Activated T-helper 2 cell treated with anti-CD3 and anti-CD28 coated beads, Interferon-gamma antibody, Interleukin-2, Interleukin-4, amounts not matched to agents 10 μg/mL and 5 μg/mL and 100 μg/mL, durations not matched to agents 14 hours and 24 hours and 36 hours (primary cell): Measurements from ENCODE around the gene RAPGEFL1. TPM values are rescaled to one million over a fixed set of nuclear protein-coding genes. Genes with fewer than 3 reads are reported as not detected.
"Not testable (repeated sequence)": the region's sequence is repeated elsewhere in the genome, so short reads cannot be mapped to it uniquely, and the experiment has no call there.

Experiments used
- DNase-seq: peaks from one replicate; pipeline ENCODE4 v3.0.0; 2021; ENCODE audit warnings: low spot score
- H3K27ac Mint-ChIP-seq: one replicate; pipeline ENCODE4 v1.8.0; 2021; ENCODE audit warnings: mixed read lengths
- H3K27me3 Mint-ChIP-seq: one replicate; pipeline ENCODE4 v1.8.0; 2021; ENCODE audit warnings: low read depth, mixed read lengths
- H3K36me3 Mint-ChIP-seq: one replicate; pipeline ENCODE4 v1.8.0; 2021; ENCODE audit warnings: low read depth, mixed read lengths
- H3K4me1 Mint-ChIP-seq: one replicate; pipeline ENCODE4 v1.8.0; 2021; ENCODE audit warnings: low read depth, mixed read lengths
- H3K4me3 Mint-ChIP-seq: one replicate; pipeline ENCODE4 v1.8.0; 2021; ENCODE audit warnings: low read depth, mild to moderate bottlenecking, moderate library complexity, mixed read lengths
- H3K9me3 Mint-ChIP-seq: one replicate; pipeline ENCODE4 v1.8.0; 2021; ENCODE audit warnings: mixed read lengths
- intact Hi-C: fragments of 100-400 bp; cut with micrococcal nuclease; formaldehyde crosslinking; loops from one replicate; pipeline ENCODE4 v1.15.1; 2023
- total RNA-seq: library from RNA; stranded (reverse); gene quantifications from 2 replicates; pipeline ENCODE4 v1.2.3, GENCODE V29; 2022

RAPGEFL1 gene
- total RNA-seq, 1 donor from 2014 or later = 12.3 TPM

DNA sequence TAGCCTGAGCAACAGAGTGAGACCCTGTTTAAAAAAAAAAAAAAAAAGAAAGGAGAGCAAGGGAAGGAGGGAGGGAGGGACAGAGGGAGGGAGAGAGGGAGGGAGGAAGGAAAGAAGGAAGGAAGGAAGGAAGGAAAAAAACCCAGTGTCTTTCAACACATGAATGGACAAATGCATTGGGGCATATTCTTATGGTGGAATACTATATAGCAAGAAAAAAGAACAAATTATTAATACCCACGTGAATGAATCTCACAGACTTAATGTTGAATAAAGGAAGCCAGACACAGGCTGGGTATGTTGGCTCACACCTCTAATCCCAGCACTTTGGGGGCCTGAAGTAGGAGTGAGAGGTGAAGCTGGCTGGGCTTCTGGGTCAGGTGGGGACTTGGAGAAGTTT lies 20.3 kb downstream of the RAPGEFL1 start:
- peaks cover 8% of the 10 kb centered on the region for H3K4me1 Mint-ChIP-seq
- H3K9me3 Mint-ChIP-seq = no peaks in the 10 kb centered on the region
- no peaks in the 10 kb centered on the region for H3K36me3 Mint-ChIP-seq
- no peak overlapping the region for H3K4me3 Mint-ChIP-seq
- H3K27me3 Mint-ChIP-seq = peaks cover 3% of the 10 kb centered on the region
- intact Hi-C loops = no loop called here
- H3K27ac Mint-ChIP-seq = no peak overlapping the region
- no peak for DNase-seq

DNA sequence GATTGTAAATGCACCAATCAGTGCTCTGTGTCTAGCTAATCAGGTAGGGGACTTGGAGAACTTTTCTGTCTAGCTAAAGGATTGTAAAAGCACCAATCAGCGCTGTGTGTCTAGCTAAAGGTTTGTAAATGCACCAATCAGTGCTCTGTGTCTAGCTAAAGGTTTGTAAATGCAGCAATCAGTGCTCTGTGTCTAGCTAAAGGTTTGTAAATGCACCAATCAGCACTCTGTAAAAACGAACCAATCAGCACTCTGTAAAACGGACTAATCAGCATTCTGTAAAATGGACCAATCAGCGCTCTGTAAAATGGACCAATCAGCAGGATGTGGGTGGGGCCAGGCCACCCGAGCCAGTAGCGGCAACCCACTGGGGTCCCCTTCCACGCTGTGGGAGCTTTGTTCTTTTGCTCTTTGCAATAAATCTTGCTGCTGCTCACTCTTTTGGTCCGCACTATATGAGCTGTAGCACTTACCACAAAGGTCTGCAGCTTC lies 20.7 kb downstream of the RAPGEFL1 start:
- intact Hi-C loops, H3K27me3 Mint-ChIP-seq, H3K36me3 Mint-ChIP-seq, H3K27ac Mint-ChIP-seq, H3K9me3 Mint-ChIP-seq, H3K4me1 Mint-ChIP-seq, DNase-seq: not testable (repeated sequence)
- peak overlapping the region; percentile 51 for H3K4me3 Mint-ChIP-seq

DNA sequence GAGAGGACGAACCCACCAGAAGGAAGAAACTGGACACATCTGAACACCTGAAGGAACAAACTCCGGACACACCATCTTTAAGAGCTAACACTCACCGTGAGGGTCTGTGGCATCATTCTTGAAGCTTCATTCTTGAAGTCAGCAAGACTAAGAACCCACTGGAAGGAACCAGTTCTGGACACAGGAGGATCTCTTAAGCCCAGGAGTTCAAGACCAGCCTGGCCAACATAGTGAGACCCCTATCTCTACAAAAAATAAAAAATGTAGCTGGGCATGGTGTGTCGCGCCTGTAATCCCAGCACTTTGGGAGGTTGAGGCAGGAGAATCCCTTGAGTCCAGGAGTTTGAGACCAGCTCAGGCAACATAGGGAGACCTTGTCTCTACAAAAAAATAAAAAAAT lies 21.3 kb downstream of the RAPGEFL1 start:
- Mint-ChIP-seq H3K9me3 (no peaks in the 10 kb centered on the region), H3K4me1 (peaks cover 8% of the 10 kb centered on the region), H3K4me3 (peak overlapping the region; percentile 51), H3K36me3 (no peaks in the 10 kb centered on the region), H3K27me3 (peaks cover 7% of the 10 kb centered on the region), H3K27ac (no peak overlapping the region)
- no peak for DNase-seq
- intact Hi-C loops = no loop called here

DNA sequence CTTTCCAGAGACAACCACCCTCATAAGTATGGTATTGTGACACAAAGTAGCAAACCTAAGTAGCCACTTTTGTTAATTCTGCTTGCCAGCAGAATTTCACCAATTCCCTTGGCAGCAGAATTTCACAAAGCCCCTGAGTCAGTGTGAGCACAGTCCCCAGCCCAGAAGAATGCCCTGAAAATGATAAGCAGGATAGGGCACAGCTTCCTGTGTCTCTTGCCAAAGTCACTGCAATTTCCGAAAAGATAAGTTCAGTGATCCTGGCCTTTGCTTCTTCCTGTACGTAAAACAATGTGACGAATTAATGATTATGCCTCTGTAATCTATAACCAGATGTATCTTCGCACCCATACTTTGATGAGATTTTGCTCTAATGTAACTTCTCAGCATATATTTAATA lies 25.9 kb downstream of the RAPGEFL1 start:
- peaks cover 10% of the 10 kb centered on the region for H3K27me3 Mint-ChIP-seq
- H3K4me1 Mint-ChIP-seq = peaks cover 3% of the 10 kb centered on the region
- H3K36me3 Mint-ChIP-seq = no peaks in the 10 kb centered on the region
- no peak overlapping the region for H3K27ac Mint-ChIP-seq
- no peaks in the 10 kb centered on the region for H3K9me3 Mint-ChIP-seq
- H3K4me3 Mint-ChIP-seq = no peak overlapping the region
- no peak for DNase-seq
- intact Hi-C loops = loop anchor here (5.0 kb wide), 1 partner anchor 154 kb away; no protein-coding TSS in a partner anchor

DNA sequence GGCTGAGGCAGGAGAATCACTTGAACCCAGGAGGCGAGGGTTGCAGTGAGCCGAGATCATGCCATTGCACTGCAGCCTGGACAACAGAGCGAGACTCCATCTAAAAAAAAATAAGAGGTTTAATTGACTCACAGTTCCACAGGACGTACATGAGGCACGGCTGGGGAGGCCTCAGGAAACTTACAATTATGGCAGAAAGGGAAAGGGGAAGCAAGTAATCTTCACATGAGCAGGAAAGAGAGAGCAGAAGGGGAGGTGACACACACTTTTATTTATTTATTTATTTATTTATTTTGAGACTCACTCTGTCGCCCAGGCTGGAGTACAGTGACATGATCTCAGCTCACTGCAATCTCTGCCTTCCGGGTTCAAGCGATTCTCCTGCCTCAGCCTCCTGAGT lies 28.9 kb downstream of the RAPGEFL1 start:
- H3K4me1 Mint-ChIP-seq, H3K27me3 Mint-ChIP-seq, H3K9me3 Mint-ChIP-seq, H3K4me3 Mint-ChIP-seq, intact Hi-C loops, H3K36me3 Mint-ChIP-seq, DNase-seq, H3K27ac Mint-ChIP-seq: not testable (repeated sequence)

DNA sequence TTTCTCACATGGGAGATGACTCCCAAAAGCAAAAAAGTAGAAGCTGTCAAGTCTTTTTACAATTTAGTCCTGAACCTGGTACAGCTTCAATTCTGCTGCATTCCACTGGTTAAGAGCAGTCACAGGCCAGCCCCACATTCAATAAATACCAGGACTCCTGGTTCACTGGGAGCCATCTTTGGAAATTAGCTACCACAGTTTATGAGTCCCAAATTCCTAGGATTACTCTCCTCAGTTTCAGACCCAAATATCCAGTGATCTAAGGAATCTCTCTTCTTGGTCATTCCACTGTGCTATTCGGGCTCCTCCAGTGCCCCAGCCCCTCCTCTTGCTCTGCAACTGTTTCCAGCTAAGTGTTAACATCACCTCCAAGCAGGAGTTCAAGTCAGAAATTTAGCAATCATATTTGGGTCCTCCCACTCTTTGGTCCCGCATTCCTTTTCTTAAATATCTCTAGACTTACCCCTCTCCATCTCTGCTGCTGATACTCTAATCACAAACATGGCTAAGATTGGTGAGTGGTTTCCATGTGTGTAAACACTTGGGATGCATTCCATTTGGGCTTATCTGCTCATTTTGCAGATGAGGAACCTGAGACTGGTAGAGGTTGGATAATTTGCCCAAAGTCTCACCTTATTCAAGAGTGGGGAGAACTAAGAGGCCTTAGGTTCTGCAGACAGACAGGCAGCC lies 32.3 kb downstream of the RAPGEFL1 start:
- Mint-ChIP-seq H3K36me3 (no peaks in the 10 kb centered on the region), H3K9me3 (no peaks in the 10 kb centered on the region), H3K4me1 (no peaks in the 10 kb centered on the region), H3K27ac (no peak overlapping the region), H3K27me3 (no peaks in the 10 kb centered on the region), H3K4me3 (no peak overlapping the region)
- intact Hi-C loops = no loop called here
- DNase-seq = no peak

DNA sequence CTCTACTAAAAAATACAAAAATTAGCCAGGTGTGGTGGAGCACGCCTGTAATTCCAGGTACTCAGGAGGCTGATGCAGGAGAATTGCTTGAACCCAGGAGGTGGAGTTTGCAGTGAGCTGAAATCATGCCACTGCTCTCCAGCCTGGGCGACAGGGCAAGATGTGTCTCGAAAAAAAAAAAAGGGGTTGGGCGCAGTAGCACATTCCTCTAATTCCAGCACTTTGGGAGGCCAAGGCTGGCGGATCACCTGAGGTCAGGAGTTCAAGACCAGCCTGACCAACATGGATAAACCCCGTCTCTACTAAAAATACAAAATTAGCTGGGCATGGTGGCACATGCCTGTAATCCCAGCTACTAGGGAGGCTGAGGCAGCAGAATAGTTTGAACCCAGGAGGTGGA lies 36.6 kb downstream of the RAPGEFL1 start:
- H3K27me3 Mint-ChIP-seq, H3K4me1 Mint-ChIP-seq, H3K9me3 Mint-ChIP-seq, H3K36me3 Mint-ChIP-seq, H3K27ac Mint-ChIP-seq, intact Hi-C loops, DNase-seq, H3K4me3 Mint-ChIP-seq: not testable (repeated sequence)

DNA sequence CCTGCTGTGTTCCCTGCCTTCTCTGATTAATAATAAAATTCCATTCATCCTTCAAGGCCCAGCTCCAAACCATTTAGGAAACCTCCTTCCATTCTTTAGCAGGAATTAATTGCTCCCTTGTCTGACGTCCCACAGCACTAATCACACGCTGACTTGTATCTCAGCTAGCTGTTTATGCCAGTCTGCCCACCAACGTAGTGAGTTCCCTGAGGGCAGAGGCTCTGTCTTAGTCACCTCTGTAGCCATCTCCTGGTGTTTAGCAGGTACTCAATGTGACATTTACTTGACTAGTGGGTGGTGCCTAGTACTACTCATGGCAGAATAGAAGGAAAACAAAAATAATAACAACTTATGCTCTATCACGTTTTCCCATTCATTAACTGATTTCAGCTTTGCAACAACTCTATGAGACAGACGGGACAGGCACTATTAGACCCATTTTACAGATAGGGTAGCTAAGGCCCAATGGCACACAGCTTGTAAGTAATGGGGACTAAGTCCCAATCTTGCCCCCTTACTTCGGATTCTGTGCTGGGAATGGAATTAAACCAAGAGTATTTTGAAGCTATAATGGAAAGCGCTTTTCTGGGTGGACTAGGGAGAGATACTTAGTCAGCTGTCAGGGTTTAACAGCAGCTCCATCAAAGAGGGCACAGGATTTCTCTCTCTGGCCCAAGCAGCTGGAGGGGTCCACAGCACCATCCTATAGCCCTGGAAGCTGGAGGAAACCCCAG lies 40.9 kb downstream of the RAPGEFL1 start:
- no peak for DNase-seq
- no peaks in the 10 kb centered on the region for H3K9me3 Mint-ChIP-seq
- peaks cover 20% of the 10 kb centered on the region for H3K4me1 Mint-ChIP-seq
- H3K27ac Mint-ChIP-seq = peak overlapping the region; percentile 100
- peaks cover 10% of the 10 kb centered on the region for H3K36me3 Mint-ChIP-seq
- H3K27me3 Mint-ChIP-seq = no peaks in the 10 kb centered on the region
- intact Hi-C loops = loop anchor here (1.0 kb wide), 1 partner anchor 27 kb away; no protein-coding TSS in a partner anchor
- H3K4me3 Mint-ChIP-seq = peak overlapping the region; percentile 94

DNA sequence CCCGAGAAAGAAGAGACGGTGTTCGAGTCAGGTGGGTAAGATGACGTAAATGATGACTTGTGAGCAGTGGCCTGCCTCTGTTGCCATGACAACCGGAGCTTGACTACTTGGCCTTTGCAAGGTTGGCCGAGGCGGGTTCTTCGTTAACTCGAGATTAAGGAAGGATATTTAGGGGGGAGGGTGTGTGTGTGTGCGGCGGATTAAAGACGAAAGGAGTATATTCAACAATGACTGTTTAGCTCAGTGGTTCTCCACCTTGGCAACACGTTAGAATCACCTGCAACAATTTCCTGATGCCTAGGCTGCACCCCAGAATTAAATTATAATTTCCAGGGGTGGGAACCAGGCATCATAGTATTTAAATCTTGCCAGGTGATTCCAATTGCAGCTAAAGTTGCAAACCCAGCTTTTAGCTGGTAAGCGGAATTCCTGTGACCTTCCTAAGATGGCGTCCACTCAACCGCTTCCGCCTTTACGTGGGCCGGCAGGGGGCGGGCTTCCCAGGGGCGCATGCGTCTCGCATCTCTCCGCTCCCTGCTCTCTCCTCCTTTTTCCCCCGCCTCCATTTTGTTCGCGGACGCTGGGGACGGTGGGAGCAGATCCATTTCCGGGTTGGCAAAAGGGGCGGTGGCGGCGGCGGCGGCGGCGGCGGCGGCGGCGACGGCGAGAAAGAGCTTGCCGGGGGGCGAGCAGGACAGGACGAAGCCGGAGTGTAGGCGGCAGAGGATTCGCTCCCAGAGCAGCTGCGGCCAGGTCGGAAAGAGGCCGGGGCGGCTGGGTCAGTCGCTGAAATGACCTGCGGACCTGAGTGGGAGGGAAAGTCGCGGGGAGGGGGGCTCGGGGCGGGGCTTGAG lies 41.7 kb downstream of the RAPGEFL1 start, which contains the start of gene WIPF2:
TSS of gene WIPF2 (plus strand) at position 565 of the 854 bp plus-strand sequence. CDS start 37,156 bp downstream, outside the sequence.
- Mint-ChIP-seq H3K36me3 (peaks cover 13% of the 10 kb centered on the region), H3K4me1 (peaks cover 22% of the 10 kb centered on the region), H3K4me3 (peak within 1 kb of the TSS; percentile 94), H3K9me3 (no peaks in the 10 kb centered on the region), H3K27me3 (no peaks in the 10 kb centered on the region), H3K27ac (peak within 1 kb of the TSS; percentile 100)
- peak; percentile 96 for DNase-seq
- intact Hi-C loops = loop anchor here (1.0 kb wide), 3 partner anchors 28 to 68 kb away; partner anchors contain the start of genes CDC6 and RAPGEFL1

DNA sequence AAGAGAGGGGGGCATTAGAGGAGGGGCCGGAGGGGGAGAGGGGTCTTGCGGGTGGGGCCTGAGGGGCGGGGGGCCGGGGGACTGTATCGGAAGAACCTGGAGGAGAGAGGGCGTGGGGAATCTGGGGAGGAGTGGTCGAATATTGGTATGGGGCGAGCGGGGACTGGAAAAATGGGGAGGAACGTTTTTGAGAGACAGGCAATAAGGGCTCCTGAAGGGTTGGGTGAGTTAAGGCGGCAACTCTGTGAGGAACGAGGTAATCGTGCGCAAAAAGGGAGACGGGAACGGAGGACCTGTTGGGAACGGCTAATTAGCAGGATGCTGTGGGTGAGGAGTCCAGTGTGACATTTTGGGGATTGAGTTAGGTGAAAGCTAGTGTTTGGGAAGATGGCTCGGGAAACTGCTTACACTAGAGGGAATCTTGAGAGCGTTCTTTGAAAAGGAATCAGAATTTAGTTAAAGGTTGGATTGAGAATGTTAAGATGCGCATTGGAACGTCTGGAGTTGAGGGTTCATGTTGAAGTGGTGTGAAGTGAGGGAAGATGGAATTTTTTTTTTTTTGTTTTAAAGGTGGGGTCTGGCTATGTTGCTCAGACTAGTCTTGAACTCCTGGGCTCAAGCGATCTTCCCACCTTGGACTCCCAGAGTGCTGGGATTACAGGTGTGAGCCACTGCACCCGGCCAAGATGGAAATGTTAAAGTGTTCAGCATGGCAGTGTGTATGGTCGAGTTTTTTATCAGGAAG lies 42.5 kb downstream of the RAPGEFL1 start:
- peaks cover 17% of the 10 kb centered on the region for H3K36me3 Mint-ChIP-seq
- peak overlapping the region; percentile 87 for H3K27ac Mint-ChIP-seq
- no peaks in the 10 kb centered on the region for H3K27me3 Mint-ChIP-seq
- peak; percentile 21 for DNase-seq
- peaks cover 26% of the 10 kb centered on the region for H3K4me1 Mint-ChIP-seq
- peak overlapping the region; percentile 94 for H3K4me3 Mint-ChIP-seq
- intact Hi-C loops = loop anchor here (1.0 kb wide), 2 partner anchors 42 to 68 kb away; partner anchors contain the start of genes CDC6 and RAPGEFL1
- H3K9me3 Mint-ChIP-seq = no peaks in the 10 kb centered on the region

DNA sequence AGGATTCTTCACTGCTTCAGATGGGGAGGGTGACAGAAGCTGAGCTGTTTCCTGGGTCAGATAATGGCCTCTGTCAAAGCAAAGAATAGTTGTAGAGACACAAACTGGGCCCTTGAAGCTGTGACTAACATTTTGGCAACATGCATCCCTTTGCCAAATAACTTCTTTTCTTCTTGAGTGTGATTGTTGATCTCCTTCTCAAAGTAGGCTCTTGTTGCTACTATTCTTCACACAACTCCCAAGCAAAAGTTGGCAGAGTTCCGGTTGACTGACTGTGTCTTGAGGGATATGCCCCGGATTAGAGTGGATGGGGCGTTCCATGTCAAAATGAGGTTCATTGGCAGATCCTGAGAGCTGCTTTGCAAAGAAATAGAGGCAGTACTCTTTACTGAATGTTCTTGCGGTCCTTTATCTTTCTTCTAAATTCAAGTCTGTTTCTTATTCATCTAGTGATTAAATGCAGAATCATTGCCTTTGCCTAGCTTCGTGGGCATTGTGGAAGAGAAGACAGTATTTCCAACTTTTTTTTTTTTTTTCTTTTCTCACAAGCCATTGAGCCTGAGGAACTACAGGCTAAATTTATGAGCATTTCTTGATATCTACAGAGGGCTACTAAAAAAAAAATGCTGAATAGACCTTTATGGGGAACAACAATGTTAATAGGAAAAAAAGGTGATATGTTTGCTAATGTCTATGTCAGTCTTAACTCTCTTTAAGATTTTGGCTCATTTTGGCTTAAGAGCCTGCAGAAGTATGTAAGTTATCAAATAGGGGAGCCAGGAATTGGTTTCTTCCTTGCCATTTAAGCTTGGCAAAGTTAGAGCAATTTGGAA lies 47.7 kb downstream of the RAPGEFL1 start:
- intact Hi-C loops = no loop called here
- H3K4me3 Mint-ChIP-seq = no peak overlapping the region
- H3K9me3 Mint-ChIP-seq = no peaks in the 10 kb centered on the region
- no peak for DNase-seq
- H3K36me3 Mint-ChIP-seq = peaks cover 24% of the 10 kb centered on the region
- H3K27me3 Mint-ChIP-seq = no peaks in the 10 kb centered on the region
- peaks cover 18% of the 10 kb centered on the region for H3K4me1 Mint-ChIP-seq
- no peak overlapping the region for H3K27ac Mint-ChIP-seq
